Natural killer cell (primary cell): Measurements from ENCODE around the gene SPECC1. TPM values are rescaled to one million over a fixed set of nuclear protein-coding genes. Genes with fewer than 3 reads are reported as not detected.

Source experiments
- ATAC-seq, 3 donors: fragments of 150-1000 bp in 2 of 3; fragments of 200-7000 bp in 1 of 3; cut with Tn5 transposase; 1 replicate in 1 of 3; 2 replicates in 2 of 3; pipeline ENCODE4 v1.10.0; 2021; ENCODE audit warnings: mild to moderate bottlenecking in 2 of 3, moderate library complexity in 2 of 3
- DNase-seq, 2 donors: peaks; one replicate each; pipeline versions ENCODE4 v3.0.0 to v3.0.0-alpha.2; 2013 to 2021; ENCODE audit warnings: mixed read lengths in 1 of 2
- H3K27ac ChIP-seq: one replicate; pipeline ENCODE4 v1.5.1; 2013; ENCODE audit warnings: mild to moderate bottlenecking, low read length
- H3K27me3 ChIP-seq: one replicate; pipeline ENCODE4 v1.6.1; 2013; ENCODE audit warnings: low read length; ENCODE audit not compliant: control insufficient read depth, insufficient read depth
- H3K36me3 ChIP-seq: one replicate; pipeline ENCODE4 v1.6.1; 2013; ENCODE audit warnings: low read length; ENCODE audit not compliant: control insufficient read depth, insufficient read depth
- H3K4me1 ChIP-seq: one replicate; pipeline ENCODE4 v1.6.1; 2013; ENCODE audit warnings: low read length; ENCODE audit not compliant: control insufficient read depth, insufficient read depth
- H3K4me3 ChIP-seq: one replicate; pipeline ENCODE4 v1.5.1; 2013; ENCODE audit warnings: low read length
- H3K9me3 ChIP-seq: one replicate; pipeline ENCODE4 v1.6.1; 2013; ENCODE audit warnings: low read length; ENCODE audit not compliant: control insufficient read depth, insufficient read depth
- H3K27ac Mint-ChIP-seq, 2 donors: one replicate each; pipeline ENCODE4 v1.8.0; 2022; ENCODE audit warnings: mild to moderate bottlenecking in 2 of 2, mixed read lengths in 2 of 2, moderate library complexity in 1 of 2
- H3K27me3 Mint-ChIP-seq, 2 donors: one replicate each; pipeline ENCODE4 v1.8.0; 2022; ENCODE audit warnings: low read depth in 2 of 2, mixed read lengths in 2 of 2
- H3K36me3 Mint-ChIP-seq: one replicate; pipeline ENCODE4 v1.8.0; 2022; ENCODE audit warnings: mixed read lengths
- H3K4me1 Mint-ChIP-seq, 2 donors: one replicate each; pipeline ENCODE4 v1.8.0; 2022; ENCODE audit warnings: mixed read lengths in 2 of 2
- H3K4me3 Mint-ChIP-seq: one replicate; pipeline ENCODE4 v1.8.0; 2022; ENCODE audit warnings: mild to moderate bottlenecking, moderate library complexity, mixed read lengths
- H3K9me3 Mint-ChIP-seq, 2 donors: one replicate each; pipeline ENCODE4 v1.8.0; 2022; ENCODE audit warnings: mixed read lengths in 2 of 2
- CTCF ChIP-seq: fragments of 200-600 bp; IDR thresholded peaks from one replicate; pipeline ENCODE4 v1.8.0; 2022; ENCODE audit warnings: antibody characterized with exemption
- WGBS: methylation state at CpG from one replicate; pipeline ENCODE4 v1.1.7; 2013; ENCODE audit warnings: missing lambda C conversion rate; ENCODE audit not compliant: insufficient coverage; 5-methylcytosine and 5-hydroxymethylcytosine counted together
- intact Hi-C: fragments of 100-400 bp; cut with micrococcal nuclease; formaldehyde crosslinking; loops from one replicate; pipeline ENCODE4 v1.14.2; 2022
- total RNA-seq, 4 donors: library from RNA; stranded (reverse); fragments of 120-200 nt in 1 of 4; gene quantifications; one replicate each; pipeline versions ENCODE4 v1.2.3 to v1.2.4, GENCODE V29; 2013 to 2022

The SPECC1 gene
- total RNA-seq, 3 donors from 2014 or later (not counting 1 experiment from before 2014, with no cell fraction given), result 29.3 to 45.1 (median 37.2) TPM

GRCh38 chr17:20022701-20023100, 13.5 kb downstream of the SPECC1 start:
- TF ChIP-seq CTCF, result no peak
- Histone ChIP-seq H3K4me3 (no peak overlapping the region), H3K36me3 (no peaks in the 10 kb centered on the region), H3K4me1 (no peaks in the 10 kb centered on the region), H3K9me3 (no peaks in the 10 kb centered on the region), H3K27me3 (no peaks in the 10 kb centered on the region), H3K27ac (no peak overlapping the region)
- DNase-seq, result no peak
- H3K27ac Mint-ChIP-seq, result no peak overlapping the region
- 77% methylated on average over 3 of the region's 4 CpGs for WGBS
- H3K4me3 Mint-ChIP-seq, result no peak overlapping the region
- intact Hi-C loops, result no loop called here
- no peaks in the 10 kb centered on the region for H3K9me3 Mint-ChIP-seq
- no peaks in the 10 kb centered on the region for H3K4me1 Mint-ChIP-seq
- no peak for ATAC-seq
- no peaks in the 10 kb centered on the region for H3K36me3 Mint-ChIP-seq
- peaks cover 0 to 6% of the 10 kb centered on the region in 2 donors for H3K27me3 Mint-ChIP-seq

- Histone ChIP-seq H3K4me3 (no peak overlapping the region), H3K36me3 (no peaks in the 10 kb centered on the region), H3K9me3 (no peaks in the 10 kb centered on the region), H3K27ac (no peak overlapping the region), H3K27me3 (no peaks in the 10 kb centered on the region), H3K4me1 (no peaks in the 10 kb centered on the region)
- DNase-seq (no peak), ATAC-seq (no peak)
- Mint-ChIP-seq H3K4me3 (no peak overlapping the region), H3K27ac (no peak overlapping the region), H3K4me1 (peaks cover 0 to 5% of the 10 kb centered on the region in 2 donors), H3K27me3 (peaks cover 0 to 3% of the 10 kb centered on the region in 2 donors), H3K36me3 (no peaks in the 10 kb centered on the region), H3K9me3 (no peaks in the 10 kb centered on the region)
- TF ChIP-seq CTCF, result no peak
- intact Hi-C loops, result no loop called here
Measured at GRCh38 chr17:20026960-20027359, 17.8 kb downstream of the SPECC1 start.

DNA sequence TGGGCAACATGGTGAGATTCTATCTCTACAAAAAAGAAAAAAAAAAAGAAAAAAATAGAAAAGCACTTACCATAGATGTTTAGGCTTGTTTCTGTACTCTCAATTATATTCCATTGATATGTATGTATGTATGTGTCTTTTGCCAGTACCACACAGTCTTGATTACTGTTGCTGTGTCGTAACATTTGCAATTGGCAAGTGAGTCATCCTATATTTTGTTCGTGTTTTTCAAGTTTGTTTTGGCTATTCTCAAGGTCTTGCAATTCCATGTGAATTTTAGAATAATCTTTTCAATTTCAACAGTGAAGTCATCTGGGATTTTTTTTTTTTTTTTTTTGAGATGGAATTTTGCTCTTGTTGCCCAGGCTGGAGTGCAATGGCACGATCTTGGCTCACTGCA, 19.3 kb downstream of the SPECC1 start:
- Histone ChIP-seq H3K36me3 (no peaks in the 10 kb centered on the region), H3K4me3 (no peak overlapping the region), H3K9me3 (no peaks in the 10 kb centered on the region), H3K27me3 (no peaks in the 10 kb centered on the region), H3K27ac (no peak overlapping the region), H3K4me1 (no peaks in the 10 kb centered on the region)
- intact Hi-C loops, result no loop called here
- ATAC-seq, result no peak
- peaks cover 0 to 3% of the 10 kb centered on the region in 2 donors for H3K27me3 Mint-ChIP-seq
- no peaks in the 10 kb centered on the region for H3K36me3 Mint-ChIP-seq
- peaks cover 4 to 10% of the 10 kb centered on the region in 2 donors for H3K4me1 Mint-ChIP-seq
- H3K27ac Mint-ChIP-seq, result no peak overlapping the region
- 100% methylated on average over 2 of the region's 3 CpGs for WGBS
- DNase-seq, result no peak
- no peaks in the 10 kb centered on the region for H3K9me3 Mint-ChIP-seq
- no peak overlapping the region for H3K4me3 Mint-ChIP-seq
- no peak for TF ChIP-seq CTCF

DNA sequence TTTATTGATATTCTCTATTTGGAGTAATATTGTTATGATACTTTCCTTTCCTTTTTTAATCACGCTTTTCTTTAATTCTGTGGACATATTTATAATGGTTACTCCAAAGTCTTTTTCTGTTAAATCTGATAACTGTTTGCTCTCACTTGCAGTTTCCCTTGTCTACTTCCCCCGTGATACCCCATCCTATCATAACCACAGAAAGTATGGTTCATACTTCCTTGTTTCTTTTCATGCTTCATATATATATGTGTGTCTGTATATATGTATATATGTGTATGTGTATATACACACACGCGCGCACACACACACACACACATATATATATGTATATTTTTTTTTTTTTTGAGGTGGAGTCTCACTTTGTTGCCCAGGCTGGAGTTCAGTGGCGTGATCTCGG, 23.5 kb downstream of the SPECC1 start:
- DNase-seq (no peak), ATAC-seq (no peak)
- Histone ChIP-seq H3K27me3 (no peaks in the 10 kb centered on the region), H3K36me3 (no peaks in the 10 kb centered on the region), H3K4me3 (no peak overlapping the region), H3K4me1 (no peaks in the 10 kb centered on the region), H3K9me3 (no peaks in the 10 kb centered on the region), H3K27ac (no peak overlapping the region)
- no peaks in the 10 kb centered on the region for H3K36me3 Mint-ChIP-seq
- TF ChIP-seq CTCF, result no peak
- peaks cover 0 to 3% of the 10 kb centered on the region in 2 donors for H3K27me3 Mint-ChIP-seq
- H3K4me1 Mint-ChIP-seq, result peaks cover 4 to 10% of the 10 kb centered on the region in 2 donors
- no peak overlapping the region for H3K4me3 Mint-ChIP-seq
- H3K27ac Mint-ChIP-seq, result no peak overlapping the region
- intact Hi-C loops, result no loop called here
- H3K9me3 Mint-ChIP-seq, result no peaks in the 10 kb centered on the region
- no CpG with 5 or more reads among the region's 7 CpGs for WGBS
